Left forelimb (tissue), 1 donor: Measurements from ENCODE around the gene CCDC106.

ENCODE experiments used
- DNase-seq: peaks from one replicate; pipeline ENCODE4 v3.0.0-alpha.2; 2018; ENCODE audit warnings: low spot score

The CCDC106 gene

DNA sequence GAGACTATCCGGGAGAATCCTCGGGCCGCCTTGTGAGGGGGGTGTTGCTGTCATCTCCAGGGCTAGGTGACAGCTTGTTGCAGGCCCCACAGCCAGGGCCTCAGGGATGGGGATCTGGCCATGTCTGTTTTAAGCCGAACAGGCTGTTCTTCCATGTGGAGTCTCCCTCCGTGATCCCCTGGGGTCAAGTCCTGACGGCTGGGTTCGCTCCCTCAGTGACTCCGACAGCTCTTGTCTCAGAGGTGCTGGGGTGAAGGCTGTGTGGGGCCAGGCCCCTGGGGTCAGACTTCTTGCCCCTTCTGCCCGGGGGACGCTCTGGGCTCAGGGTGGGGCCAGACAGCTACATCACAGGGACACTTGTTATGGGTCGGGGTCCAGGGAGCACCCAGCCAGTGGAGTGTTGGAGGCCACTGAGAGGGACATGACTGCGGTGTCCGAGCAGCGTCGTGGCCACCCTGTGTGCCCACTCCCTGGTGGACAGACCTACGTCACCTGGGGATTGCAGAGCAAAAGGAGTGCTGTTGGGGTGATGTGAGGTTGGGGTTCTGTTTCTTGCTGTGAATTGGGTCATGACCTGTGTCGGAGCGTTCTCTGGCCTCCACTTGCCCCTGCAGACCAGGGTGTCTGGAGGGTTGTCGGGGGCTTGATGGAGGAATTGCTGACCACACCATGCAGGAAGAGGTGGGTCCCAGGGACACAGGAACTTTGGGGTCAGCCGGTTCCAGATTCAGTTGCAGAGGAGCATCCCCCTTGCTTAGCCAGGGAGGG lies 48.5 kb downstream of the CCDC106 start:
- DNase-seq: peak; percentile 58

- DNase-seq: peak; percentile 56
Measured at GRCh38 chr19:55697069-55697440, 49.0 kb downstream of the CCDC106 start.

DNA sequence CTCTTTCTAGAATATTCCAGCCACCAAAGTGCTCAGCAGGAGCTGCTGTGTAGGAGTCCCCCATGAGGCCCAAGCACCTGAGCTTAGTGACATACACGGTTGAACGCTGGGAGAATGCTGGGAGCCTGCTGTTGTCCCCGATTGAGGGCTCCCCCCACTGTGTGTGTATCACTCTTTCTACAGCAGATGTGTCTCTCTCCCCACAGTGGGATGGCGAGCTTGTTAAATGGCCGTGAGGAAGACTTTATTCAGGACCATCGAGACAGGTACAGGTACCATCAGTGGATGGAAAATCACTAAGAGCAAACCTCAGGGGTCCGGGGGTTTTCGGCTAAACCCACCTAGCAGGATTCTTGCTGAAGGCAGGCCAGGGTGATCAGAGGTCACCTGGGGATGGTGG lies 49.7 kb downstream of the CCDC106 start:
- no peak for DNase-seq

GRCh38 chr19:55698256-55698655 lies 50.2 kb downstream of the CCDC106 start:
- DNase-seq: peak; percentile 42

- DNase-seq: peak; percentile 3
Measured at GRCh38 chr19:55699221-55699620, 51.2 kb downstream of the CCDC106 start.

DNA sequence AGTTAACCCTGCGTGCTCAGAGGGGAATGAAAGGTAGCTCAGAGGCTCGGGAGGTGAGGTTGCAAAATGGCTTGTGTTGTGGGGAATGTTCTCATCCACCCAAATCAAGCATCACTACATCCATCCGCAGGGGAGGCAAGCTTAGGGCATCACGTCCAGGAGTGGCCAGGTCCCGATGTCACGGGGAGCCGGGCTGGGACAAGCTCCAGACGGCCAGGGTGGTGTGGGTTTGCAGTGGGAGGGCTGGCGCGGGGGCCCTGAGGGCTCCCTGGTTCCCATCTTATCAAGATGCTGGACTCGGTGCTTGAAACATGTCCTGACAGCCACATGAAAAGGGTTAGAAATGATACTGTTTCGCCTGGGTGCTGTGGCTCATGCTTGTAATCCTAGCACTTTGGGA lies 52.8 kb downstream of the CCDC106 start:
- peak; percentile 36 for DNase-seq

- no peak for DNase-seq
Measured at GRCh38 chr19:55702131-55702627, 54.2 kb downstream of the CCDC106 start.
